Lower leg skin (tissue), 3 donors: ENCODE data around the gene KCNQ1OT1.

Experiments used
- POLR2A ChIP-seq, 2 donors: fragments of 450-650 bp; IDR thresholded peaks; one replicate each; pipeline ENCODE4 v1.6.1; 2016 to 2017; ENCODE audit warnings: antibody characterized with exemption in 2 of 2, mild to moderate bottlenecking in 1 of 2, moderate library complexity in 1 of 2
- TF ChIP-seq, protein P1 (sequence below), 3 donors: fragments of 450-650 bp; IDR thresholded peaks; one replicate each; pipeline ENCODE4 v1.5.1; 2016; ENCODE audit warnings: antibody characterized with exemption in 3 of 3, mild to moderate bottlenecking in 3 of 3, moderate library complexity in 2 of 3

GRCh38 chr11:2741377-2742131, 41.8 kb upstream of the KCNQ1OT1 start:
- TF ChIP-seq, protein P1, sequence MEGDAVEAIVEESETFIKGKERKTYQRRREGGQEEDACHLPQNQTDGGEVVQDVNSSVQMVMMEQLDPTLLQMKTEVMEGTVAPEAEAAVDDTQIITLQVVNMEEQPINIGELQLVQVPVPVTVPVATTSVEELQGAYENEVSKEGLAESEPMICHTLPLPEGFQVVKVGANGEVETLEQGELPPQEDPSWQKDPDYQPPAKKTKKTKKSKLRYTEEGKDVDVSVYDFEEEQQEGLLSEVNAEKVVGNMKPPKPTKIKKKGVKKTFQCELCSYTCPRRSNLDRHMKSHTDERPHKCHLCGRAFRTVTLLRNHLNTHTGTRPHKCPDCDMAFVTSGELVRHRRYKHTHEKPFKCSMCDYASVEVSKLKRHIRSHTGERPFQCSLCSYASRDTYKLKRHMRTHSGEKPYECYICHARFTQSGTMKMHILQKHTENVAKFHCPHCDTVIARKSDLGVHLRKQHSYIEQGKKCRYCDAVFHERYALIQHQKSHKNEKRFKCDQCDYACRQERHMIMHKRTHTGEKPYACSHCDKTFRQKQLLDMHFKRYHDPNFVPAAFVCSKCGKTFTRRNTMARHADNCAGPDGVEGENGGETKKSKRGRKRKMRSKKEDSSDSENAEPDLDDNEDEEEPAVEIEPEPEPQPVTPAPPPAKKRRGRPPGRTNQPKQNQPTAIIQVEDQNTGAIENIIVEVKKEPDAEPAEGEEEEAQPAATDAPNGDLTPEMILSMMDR (IDR thresholded peaks at IDR 0.05): no peak
- no peak for TF ChIP-seq POLR2A (IDR thresholded peaks at IDR 0.05)
